IPS-NIHi7 (cell line): ENCODE measurements around the gene ANKRD49.
"Not testable (repeated sequence)": the region's sequence is repeated elsewhere in the genome, so short reads cannot be mapped to it uniquely, and the experiment has no call there.

Source experiments
- DNase-seq: peaks from one replicate; pipeline ENCODE4 v3.0.0; 2012; ENCODE audit warnings: mixed read lengths; ENCODE audit errors: extremely low spot score

The ANKRD49 gene

GRCh38 chr11:94506513-94506912, 12.7 kb downstream of the ANKRD49 start:
- not testable (repeated sequence) for DNase-seq

GRCh38 chr11:94507485-94507884, 13.7 kb downstream of the ANKRD49 start:
- no peak for DNase-seq

DNA sequence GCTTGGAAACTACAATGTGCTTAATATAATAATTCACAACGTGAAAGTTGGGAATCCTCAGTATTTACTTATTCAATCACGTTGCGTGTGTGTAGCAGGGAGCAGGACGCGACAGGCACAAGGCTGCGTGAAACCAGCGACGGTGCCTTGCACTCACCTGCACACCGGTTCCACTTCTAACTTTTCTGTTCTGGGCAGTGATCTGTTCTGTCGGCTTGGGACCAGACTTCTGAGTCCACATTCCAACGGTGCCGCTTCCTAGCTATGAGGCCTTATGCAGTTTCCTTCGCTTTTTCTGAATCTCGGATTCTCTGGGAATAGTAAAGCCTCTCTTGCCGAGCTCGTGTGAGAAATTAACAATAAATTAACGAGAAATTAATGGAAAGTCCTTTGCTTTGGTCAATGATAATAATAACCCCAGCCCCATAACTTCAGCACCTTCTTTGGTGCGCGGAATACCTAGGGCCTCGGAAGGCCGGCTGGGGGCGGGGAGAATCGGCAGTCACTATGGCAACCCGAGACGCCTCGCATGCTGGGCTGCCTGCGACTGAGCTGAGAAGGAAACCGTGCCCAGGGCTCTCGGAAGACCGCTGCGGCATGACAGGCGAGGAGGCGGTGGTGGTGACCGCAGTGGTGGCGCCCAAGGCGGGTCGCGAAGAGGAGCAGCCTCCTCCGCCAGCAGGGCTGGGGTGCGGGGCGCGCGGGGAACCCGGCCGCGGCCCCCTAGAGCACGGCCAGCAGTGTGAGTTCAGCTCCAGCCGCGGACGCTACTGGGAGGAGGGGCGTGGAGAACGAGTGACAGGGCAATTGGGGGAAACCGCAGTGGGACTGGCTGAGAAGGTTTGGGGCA, 18.4 kb downstream of the ANKRD49 start, which contains the start of gene C11orf97:
Gene C11orf97 (plus strand): TSS at position 530 of the 850 bp plus-strand sequence. CDS start 68 bp downstream, at position 598.
- DNase-seq = peak; percentile 91

- DNase-seq = no peak
Measured at GRCh38 chr11:94513091-94513490, 19.3 kb downstream of the ANKRD49 start.

- DNase-seq = no peak
Measured at GRCh38 chr11:94515398-94515797, 21.6 kb downstream of the ANKRD49 start.

GRCh38 chr11:94516725-94517124, 22.9 kb downstream of the ANKRD49 start:
- no peak for DNase-seq

- DNase-seq = no peak
Measured at GRCh38 chr11:94518300-94518699, 24.5 kb downstream of the ANKRD49 start.

DNA sequence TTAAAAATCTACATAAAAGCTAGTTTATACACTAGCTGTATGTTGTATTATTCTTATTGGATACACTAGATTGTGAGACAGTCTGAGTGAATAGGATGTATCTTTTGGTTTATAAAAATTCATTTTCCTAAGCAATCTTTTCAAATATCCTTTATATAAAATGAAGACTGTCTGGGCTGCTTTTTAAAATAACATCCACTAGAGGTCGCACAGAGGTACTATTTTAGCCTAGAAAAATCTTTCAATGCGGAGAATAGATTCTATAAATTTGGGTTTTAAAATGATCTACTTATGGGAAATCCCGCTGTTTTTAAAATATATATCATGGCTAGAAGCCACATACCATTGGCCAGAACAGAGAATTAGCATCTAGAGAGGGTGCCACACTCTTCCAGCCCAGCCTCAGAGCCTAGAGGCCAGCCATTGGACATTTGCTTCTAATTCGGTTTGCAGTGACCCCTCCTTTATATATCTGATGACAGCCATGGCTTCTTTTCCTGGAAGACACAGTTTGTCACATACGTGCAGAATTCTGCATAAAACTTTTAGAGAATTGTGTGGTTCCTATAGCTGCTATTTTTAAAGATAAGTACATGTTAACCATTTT, 25.8 kb downstream of the ANKRD49 start:
- DNase-seq = no peak

DNA sequence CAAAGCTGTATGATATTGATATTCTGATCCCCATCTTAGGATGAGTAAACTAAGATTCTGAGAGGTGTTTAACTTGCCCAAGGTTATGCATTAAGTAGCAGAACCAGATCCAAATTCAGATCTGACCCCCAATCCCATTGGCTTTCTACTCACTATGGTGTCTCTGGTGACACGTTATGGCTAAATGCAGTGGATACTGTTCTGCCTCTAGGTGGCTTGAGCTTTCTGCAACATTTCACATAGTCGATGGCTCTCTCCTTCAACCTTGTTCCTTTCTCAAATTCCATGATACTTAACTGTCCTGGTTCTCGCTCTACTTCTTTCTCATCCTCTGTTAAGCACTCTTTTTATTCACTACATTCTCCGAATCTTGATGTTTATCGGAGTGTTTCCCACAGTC, 27.9 kb downstream of the ANKRD49 start:
- peak; percentile 37 for DNase-seq

GRCh38 chr11:94524341-94524740, 30.6 kb downstream of the ANKRD49 start:
- DNase-seq = no peak

DNA sequence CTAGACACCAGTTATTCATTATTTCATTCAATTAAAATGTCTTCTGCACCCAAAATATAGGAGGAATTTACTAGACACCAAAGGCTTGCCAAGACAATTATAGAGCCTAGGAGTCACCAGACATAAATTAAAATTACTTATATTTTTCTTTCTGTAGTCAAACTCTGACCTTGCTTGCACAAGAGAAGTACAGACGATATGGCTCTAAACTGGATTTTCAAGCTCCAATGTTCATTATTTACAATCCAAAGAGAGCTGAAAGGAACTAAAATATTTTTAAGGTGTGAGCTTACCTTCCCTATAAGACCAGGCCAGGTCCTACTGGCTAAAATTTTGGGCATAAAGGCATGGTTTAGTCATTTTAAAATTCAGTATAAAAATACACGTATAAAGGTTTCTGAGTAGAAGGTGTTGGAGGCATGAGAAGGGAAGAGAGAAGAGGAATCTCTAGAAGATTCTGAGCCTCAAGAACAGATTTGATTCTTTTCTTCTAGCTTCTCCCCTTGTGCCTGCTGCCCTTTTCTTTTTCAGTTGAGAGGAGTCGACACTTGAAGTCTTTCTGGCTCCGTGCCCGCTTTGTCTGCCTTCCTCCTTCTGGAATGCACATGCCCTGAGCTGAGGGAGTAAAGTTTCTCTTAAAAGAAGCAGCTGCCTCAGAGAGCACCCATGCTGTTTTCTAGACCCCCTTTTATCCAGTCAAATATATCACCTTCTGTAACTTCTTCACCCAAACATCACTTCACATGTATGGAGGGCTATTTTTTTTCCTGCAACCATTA, 32.0 kb downstream of the ANKRD49 start:
- no peak for DNase-seq

DNA sequence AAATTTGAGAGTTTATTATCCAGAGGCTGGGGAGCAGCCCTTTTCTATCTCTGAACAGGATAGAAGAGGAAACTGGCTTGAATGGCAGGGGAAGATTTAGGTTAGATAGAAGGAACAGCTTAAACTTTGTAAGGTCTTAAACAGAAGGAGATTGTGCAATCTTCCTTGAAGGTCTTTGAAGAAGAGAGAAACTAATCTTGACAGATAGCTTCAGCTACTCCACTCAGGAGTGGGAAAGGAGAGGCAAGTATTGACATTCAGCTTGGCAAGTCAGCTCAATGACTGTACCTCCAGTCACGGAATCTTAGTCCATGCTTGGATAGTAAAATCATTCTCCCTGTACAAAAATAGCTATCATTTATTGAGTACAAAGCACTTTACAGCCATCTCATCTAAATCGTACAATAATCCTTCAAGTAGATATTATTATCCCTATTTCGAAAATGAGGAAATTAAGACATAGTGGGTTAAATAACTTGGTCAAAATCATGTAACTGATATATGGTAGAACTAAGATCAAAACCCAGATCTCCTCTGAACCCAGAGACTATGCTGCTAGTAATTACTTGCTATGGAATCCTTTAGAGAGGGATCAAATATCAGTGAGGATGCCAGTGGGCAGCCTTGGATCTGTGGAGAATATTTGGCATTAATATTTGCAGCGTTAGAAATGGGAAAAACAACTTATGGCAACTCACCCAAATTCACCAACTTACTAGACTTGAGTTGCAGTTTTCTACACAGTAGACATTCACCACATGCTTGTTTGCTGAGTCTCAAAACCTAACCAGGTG, 33.1 kb downstream of the ANKRD49 start:
- no peak for DNase-seq

- DNase-seq = no peak
Measured at GRCh38 chr11:94528551-94528950, 34.8 kb downstream of the ANKRD49 start.

DNA sequence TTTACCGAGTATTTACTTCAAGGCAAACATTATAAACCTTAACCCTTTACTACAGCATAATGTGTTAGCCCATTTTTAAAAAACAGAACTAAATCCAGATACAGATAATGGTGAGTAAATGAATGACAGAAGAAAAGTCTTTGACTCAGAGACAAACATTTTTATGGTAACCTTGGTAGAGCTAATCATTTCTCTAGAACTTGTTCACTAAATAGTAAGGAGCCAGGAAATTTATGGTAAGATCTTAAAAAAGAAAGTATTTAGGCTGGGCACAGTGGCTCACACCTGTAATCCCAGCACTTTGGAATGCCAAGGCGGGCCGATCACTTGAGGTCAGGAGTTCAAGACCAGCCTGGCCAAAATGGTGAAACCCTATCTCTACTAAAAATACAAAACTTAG, 38.4 kb downstream of the ANKRD49 start:
- DNase-seq = no peak

- no peak for DNase-seq
Measured at GRCh38 chr11:94533206-94533605, 39.4 kb downstream of the ANKRD49 start.

DNA sequence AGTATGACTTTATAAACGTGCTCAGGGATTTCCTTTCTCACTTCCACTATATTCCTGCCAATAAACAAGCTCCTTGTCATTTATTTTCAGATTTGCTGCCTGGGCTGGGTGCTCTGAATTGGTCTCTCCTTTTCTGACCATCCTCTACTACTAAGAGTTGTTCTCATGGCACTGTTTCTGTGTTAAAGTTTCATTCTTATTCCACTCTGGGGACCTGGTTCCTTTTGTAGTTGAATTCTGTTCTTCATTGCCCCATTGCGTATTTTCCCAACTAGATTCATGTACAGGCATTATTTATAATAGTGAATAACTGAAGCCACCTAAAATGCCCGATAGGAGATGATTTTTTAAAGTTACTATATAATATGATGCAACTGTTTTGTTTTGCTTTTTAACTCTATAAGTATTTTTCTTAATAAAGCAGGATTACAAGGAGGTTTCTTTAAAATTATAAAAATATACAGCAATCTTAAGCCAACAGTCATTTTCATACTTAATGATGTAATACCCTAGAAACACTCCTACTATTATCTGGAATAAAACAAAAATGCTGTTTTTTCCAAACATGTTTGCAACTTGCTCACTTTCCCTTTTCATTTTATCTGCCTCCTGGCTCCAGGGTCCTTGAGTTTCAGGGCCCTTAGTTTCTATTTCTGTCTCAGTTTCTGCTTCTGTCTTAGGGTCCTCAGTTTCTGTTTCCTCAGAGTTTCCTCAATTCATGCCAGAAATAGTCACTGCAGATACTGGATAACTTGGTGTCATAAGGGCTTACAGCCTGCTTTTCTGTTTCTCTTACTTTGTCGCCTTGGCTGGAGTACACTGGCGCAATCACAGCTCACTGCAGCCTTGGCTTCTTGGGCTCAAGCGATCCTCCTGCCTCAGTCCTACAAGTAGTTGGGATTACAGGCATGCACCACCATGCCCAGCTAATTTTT, 40.2 kb downstream of the ANKRD49 start:
- DNase-seq = no peak

GRCh38 chr11:94536386-94536785, 42.6 kb downstream of the ANKRD49 start:
- DNase-seq = no peak

GRCh38 chr11:94537031-94537600, 43.3 kb downstream of the ANKRD49 start:
- DNase-seq = no peak

- no peak for DNase-seq
Measured at GRCh38 chr11:94539420-94539819, 45.6 kb downstream of the ANKRD49 start.
